Right ventricle myocardium superior (tissue), 1 donor: Measurements from ENCODE around the gene TEX19. TPM values are rescaled to one million over a fixed set of nuclear protein-coding genes. Genes with fewer than 3 reads are reported as not detected.

Experiments
- ATAC-seq: fragments of 200-7000 bp; cut with Tn5 transposase; one replicate; pipeline ENCODE4 v1.9.1; 2020; ENCODE audit warnings: mild to moderate bottlenecking; ENCODE audit not compliant: poor library complexity
- DNase-seq: peaks from one replicate; pipeline ENCODE4 v3.0.0-alpha.2; 2020
- intact Hi-C: fragments of 100-400 bp; cut with DNase I; formaldehyde crosslinking; loops from one replicate; pipeline ENCODE4 v1.11.2; 2022
- total RNA-seq: library from RNA; stranded (reverse); fragmentation: NEBNext Ultra II Directional; extraction: Animal tissue kit (Norgen Biotek cat#: 25700); gene quantifications from one replicate; pipeline ENCODE4 v1.2.1, GENCODE V29; 2021
- donor health status: DM: no; HTN: yes; CAD: no; lungs with severe emphysema.

The TEX19 gene
- total RNA-seq, 1 donor from 2014 or later: not detected

DNA sequence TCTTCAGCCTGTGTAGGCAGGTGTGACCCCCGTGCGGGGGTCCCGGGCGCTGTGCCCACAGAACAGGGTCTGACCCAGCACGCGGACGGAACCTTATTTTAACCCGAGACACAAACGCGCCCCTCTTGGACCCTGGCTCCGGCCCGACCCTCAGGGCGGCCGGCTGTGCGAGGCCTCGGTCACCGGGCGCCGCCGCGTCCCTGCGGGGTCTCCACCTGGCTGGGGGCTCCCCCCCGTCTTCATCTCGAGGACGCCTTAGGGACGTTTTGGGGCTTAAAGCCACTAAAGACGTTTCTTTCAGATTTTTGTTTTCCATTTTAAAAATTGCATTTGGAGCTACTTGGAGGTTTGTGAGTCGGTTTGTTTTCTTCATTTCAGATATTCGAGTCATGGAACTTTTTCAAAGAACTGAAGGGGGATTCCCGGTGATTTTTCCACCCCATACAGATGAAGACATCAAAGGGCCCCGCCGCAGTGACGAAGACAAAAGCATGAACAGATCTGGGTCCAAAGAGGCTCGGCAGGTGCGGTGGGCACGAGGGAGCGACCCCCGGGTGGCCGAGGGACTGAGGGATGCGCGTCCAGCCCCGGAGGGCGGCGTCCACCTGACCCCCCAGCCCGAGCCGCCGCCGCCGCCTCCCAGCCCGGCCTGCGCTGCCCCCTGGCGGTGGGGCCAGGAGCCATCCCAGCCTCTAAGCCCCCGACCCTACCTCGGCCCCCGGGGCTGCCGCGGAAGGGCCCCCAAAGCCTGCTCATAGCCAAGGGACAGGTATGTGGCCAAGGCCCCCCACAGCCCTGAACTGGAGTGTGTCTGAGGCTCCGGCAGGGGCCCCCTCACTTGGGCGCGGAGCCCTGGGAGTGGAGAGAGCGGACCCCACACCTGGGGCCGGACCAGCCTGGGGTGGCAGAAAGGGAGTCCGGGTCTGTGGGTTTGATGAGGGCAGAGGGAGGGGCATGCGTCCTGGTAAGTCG lies 37.8 kb upstream of the TEX19 start:
- DNase-seq (no peak), ATAC-seq (peak; percentile 62)
- intact Hi-C loops: loop anchor here (5.0 kb wide), 2 partner anchors 84 to 114 kb away; no protein-coding TSS in a partner anchor

DNA sequence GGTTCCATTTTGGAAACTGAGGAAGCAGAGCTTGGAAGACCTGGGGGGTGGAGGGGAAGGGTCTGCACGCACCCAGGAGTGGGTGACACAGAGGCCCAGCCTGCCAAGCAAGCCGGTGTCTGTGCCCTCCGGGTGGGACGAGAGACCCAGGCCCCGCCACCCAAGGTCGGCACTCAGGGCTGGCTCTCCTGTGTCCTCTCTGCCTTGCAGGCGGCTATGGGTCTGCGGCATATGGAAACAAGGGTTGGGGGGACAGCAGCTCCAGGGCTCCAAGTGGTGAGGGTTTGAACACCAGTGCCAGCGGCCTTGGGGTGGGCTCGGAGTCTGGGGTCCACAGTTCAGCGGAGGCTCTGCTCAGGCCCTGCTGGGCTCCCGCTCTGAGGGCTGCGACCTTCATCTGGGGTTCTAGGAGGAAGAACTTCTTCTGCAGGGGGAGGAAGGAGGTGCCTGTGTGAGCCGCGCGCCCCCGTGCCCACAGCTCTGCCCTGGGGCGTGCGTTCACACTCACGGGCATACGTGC lies 37.0 kb upstream of the TEX19 start:
- intact Hi-C loops: loop anchor here (5.0 kb wide), 2 partner anchors 85 to 115 kb away; no protein-coding TSS in a partner anchor
- ATAC-seq (no peak), DNase-seq (no peak)

DNA sequence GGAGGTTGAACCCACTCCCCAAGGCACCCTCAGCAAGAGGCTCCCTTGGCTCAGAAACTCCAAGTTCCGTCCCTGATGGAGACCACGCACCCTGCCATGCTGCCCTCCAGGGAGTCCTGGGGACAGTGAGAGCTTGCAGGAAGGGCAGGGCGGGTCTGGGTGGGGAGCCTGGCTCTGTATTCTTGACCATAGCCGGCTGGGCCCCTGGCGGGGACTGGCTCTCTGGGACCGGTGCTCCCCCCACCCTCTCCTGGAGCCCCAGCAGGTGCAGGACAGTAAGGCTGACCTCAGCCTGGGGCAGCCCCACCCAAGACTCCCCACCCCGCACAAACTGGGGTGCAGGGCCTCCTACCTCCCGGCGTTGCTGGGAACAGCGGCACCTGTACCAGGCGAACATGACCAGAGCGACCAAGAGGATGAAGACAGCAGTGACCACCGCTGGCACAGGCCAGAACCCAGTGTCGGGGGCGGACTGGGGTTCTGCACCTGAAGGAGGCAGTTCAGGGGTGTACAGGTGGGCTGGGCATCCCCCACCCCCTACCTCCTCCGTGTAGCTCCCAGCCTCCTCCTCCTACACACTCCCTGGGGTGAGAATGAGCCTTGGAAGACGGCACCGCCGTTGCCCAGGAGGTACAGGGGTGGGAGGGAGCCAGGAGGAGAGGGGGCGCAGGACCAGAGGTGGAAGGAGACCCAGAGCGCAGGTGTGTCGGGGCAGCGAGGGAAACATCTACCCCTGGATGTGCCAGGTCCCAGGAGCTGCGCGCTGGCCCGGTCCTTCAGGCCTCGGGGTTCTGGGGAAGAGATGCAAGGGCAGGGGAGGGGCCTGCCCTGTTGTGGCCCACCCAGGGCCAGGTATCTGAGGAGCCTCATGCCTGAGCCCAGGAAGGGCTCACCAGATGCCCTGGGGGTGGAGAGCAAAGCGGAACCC lies 36.3 kb upstream of the TEX19 start:
- DNase-seq: no peak
- no peak for ATAC-seq
- intact Hi-C loops: loop anchor here (5.0 kb wide), 2 partner anchors 85 to 115 kb away; no protein-coding TSS in a partner anchor

DNA sequence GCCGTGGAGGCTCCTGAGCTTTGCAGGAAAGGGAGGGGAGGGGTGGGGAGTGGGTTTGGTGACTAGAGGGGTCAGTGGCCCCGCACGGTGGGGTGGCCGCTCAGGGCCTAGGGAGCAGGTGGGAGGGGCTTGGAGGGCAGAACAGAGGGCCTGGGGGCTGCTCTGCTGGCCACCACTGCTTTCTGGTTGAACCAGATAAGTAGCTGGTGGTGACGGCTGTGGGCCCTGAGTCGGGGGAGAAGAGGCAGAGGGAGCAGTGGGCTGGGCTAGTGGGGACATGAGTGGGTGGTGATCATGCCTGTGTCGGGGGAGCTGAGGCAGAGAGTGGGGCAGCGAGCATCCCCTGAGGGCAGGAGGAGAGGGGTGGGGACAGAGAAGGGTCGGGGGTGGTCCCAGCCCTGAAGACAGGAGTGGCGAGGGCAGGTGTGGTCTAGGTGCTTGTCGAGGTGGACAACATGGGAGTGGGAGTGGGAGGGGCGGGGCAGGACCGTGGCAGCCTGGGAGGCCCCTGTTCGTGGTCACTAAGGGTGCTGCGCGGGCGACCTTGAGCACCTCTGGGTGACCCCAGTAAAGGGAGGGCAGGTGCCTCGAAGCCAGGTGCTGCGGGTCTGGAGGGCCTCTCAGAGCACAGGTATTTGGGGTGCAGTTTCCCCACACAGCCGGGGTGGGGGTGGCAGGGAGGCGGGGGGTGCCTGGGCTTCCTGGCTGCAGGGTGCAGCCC lies 35.4 kb upstream of the TEX19 start:
- DNase-seq: no peak
- intact Hi-C loops: loop anchor here (5.0 kb wide), 2 partner anchors 86 to 116 kb away; no protein-coding TSS in a partner anchor

DNA sequence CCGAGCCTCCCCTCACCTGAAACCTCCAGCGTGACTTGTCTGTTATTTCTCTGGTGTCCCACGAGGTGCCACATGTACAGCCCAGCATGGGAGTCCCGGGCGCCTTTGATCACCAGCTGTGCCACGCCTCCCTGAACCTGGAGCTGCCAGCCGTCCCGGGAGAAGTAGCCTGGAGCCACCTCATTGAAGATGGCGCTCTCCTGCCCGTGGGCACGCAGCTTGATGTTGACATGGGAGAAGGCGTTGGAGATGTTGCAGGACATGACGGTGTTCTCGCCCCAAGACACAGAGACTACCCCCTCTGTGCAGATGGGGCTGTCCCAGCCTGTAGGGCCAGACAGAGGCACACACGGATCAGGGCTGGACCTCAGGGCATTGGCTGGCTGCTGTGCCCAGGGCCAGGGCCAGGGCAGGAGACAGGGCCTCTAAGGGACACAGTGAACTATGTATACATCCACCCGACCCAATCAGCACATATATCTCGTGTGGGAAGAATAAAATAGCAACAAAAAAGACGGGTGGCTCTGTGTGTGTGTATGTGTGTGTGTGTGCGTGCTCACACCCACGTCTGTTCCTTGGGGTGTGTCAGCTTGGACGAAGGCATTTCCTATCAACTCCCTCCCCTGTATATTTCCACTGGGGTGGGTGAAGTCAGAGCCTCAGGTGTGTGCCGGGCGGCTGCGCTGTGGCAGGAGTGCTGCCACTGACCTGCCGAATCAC lies 34.3 kb upstream of the TEX19 start:
- ATAC-seq: no peak
- no peak for DNase-seq
- intact Hi-C loops: loop anchor here (5.0 kb wide), 2 partner anchors 87 to 117 kb away; no protein-coding TSS in a partner anchor

More for the DNA sequence above, 35.4 kb upstream of the TEX19 start:
- ATAC-seq: no peak

DNA sequence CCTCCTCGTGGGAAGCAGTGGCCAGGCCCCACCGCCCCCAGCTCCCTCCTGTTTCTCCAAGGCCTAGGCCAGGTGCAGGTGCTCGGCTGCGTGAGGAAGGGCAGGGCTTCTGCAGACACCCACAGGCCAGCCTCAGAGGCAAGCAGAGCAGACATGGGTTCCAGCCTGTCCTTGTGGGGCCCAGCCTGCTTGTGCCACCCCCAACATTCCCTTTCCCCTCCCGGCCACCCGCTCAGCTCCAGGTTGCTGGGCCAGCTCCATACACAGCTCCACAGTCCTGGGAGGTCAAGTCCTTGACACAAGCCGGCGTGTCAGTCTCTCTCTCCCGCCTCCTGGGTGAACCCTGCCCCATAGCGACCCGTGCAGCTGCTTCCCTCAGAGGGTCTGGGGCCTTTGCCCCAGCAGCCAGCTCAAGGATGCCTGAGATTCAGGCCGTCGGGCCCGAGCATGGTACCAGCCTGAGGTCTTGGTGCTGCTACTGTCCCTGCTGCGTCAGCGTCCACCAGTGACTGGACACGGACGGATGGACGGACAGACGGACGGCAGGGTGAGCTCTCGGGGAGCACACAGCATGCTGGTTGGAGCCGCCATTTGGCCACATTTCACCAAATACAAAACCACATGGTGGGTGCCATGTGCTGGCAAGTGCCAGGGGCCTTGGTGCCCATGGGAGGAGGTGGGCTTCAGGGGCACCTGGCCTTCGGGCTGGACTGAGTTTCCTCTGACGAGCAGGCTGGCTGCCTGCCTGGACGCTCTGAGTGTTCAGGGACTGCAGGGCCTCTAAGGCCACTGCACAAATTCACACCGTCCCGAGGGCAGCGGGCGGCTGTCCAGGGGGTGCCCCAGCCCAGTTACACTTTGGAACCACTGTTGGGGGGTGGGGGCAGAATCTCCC lies 33.5 kb upstream of the TEX19 start:
- DNase-seq: no peak
- ATAC-seq: no peak
- intact Hi-C loops: no loop called here

DNA sequence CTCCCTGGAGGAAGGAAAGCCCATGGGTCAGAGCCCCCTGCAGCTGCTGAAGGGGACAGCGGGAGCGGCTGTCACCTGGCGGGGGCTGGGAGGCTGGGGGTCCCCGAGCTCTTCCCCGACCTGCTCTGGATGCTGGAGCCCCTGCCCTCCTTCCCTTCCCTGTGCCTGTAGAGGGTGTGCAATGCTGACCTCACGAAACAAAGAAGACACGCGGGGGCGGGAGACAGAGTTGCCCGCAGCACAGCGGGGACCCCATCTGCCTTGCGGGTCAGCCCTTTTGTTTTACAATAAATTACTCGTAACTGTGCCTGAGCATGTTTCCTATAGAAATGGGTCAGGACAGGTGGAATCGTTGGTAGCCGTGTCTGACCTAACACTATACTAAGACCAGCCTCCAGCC lies 31.8 kb upstream of the TEX19 start:
- intact Hi-C loops: no loop called here
- no peak for ATAC-seq
- DNase-seq: no peak

DNA sequence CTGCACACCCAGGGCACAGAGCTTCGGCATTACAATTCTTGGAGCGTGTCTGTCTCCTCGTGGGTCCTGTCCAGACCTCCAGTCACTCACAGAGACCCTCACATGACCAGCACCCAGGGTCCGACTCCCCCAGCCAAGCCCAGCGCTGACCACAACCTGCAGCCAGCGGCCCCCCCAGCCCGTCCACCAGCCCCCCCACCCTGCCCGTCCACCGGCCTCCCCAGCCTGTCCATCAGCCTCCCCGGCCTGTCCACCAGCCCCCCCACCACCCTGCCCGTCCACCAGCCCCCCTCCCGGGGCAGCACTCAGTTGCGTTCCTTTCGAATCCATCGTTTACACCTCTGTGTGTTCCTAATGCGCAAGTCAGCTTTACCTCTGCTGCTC lies 31.3 kb upstream of the TEX19 start:
- intact Hi-C loops: no loop called here
- DNase-seq (no peak), ATAC-seq (no peak)

DNA sequence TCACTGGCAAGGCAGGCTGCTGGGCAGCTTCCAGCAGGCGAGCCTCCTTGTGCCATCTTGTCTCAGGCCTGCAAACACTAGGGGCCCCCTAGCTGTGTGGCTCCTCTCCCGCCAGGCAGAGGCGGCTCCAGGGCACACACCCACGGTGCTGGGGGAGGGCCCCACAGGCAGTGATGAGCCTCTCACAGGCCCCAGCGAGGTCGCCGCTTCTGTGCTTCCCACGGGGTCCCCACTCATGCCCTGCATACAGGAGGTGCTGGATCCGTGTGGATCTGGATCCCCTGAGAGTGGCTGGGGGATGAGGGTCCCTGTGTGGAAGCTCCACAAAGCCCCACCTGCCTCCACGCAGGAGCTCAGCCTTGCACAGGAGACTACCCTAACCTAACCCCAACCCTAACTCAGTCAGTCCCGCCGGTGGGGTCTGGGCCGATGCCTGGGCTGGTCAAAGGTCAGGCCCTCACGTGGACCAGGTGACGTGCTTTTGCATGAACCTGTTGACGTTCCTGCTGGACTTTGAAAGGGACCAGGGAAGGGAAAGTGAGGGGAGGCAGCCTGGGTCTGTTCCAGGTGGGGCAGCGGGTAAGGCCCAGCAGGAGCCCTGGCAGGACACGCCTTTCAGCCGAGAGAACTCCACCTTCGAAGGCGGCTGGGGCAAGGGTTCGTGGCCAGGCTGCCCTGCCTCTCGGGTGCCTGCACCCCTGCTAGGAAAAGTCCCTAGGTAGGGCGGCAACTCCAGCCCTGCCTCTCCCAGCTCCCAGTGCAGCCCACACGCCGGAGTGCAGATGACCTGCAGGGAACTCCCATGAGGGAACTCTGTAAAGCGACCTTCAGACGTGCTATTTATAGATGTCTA lies 30.7 kb upstream of the TEX19 start:
- ATAC-seq (no peak), DNase-seq (no peak)
- intact Hi-C loops: no loop called here

DNA sequence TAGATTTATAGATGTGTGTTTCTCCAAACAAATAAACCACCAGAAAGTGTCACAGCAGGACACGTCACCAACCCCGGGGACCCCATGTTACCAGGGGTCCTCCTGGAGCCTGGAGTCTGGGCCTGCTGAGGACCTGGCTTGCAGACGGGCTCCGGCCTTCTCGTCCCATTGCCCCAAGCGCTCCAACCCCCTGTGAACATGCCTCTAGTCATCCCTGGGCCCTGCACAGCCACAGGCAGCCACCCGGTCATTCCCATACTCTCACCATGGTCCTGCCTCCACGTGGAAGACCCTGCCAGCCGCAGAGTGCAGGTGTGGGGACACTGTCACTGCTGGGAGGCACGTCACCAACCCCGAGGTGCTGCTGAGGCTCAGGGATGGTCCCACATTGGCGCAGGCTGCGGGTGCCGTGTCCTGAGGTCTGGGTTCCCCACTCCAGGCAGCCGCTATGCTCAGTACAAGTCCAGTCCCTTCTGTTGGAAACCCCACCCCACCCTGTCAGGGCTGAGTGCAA lies 30.0 kb upstream of the TEX19 start:
- intact Hi-C loops: no loop called here
- no peak for DNase-seq

DNA sequence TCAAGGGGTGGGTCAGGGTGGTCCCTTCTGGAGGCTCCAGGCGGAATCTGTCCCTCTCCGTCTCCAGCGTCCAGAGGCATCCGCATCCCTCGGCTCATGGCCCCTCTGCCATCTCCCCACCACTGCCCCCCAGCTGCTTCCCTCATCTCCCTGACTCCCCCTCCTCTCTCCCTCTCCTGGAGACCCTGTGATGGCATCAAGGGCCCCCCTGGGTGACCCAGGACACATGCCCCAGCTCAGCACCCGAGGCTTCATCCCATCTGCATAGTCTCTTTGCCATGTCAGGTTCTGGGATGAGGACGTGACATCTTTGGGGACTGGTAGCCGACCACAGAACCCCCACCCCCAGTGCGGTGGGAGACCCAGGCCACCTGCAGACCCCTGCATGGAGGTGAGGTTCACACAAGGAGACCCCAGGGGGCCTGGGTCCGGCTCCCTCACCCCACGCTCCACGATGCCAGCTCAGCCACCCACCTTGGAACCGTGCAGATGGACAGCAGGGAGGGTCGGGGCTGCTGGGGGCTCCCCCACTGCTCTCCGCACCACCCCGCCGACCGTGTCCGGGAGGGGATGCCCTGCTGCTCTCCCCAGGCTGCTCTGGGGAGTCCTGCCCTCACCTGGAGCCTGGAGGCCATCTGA lies 29.2 kb upstream of the TEX19 start:
- ATAC-seq: no peak
- intact Hi-C loops: no loop called here
- DNase-seq: no peak

More for the DNA sequence above, 30.0 kb upstream of the TEX19 start:
- no peak for ATAC-seq

DNA sequence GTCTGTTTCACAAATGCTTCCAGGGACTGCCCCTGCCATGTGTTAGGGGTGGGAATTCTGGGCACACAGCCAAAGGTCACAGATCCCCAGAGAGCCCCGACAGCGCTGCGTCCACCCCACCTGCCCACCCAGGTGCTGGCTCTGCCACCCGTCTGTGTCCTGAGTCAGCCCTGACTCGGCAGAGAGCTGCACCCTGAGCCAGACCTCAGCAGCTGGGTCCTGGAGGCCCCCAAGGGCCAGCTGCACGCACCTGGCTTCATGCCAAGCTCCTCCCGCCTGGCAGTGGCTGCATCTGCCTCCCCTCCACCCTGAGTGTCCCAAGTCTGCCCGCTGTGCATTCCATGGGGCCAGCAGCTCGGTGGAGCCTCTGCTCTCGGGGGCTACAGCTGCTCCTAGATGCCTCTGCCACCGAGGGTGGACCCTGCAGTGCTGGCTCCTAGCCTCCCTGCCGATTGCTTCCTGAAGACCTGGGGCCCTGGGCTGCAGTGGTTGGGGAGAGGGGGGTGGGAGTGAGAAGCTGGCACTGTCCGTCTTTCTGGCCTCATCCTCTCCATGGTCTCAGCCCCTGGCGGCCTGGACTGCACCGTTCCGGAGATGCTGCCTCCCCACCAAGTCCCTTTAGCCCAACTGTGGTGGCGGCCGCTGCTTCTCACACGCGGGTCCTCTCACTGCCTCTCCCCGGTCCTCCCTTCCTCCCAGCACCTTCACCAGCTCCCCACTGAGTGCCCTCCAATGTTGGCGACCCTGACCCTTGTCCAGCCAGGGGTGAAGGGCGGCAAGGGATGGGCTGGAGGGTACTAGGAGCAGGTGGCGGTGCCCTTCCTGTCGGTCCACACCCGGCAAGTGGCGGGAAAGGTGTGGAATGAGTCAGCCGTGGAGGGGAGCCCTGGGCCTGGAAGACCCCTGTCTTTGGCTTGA lies 28.5 kb upstream of the TEX19 start:
- no peak for DNase-seq
- ATAC-seq: no peak
- intact Hi-C loops: no loop called here

DNA sequence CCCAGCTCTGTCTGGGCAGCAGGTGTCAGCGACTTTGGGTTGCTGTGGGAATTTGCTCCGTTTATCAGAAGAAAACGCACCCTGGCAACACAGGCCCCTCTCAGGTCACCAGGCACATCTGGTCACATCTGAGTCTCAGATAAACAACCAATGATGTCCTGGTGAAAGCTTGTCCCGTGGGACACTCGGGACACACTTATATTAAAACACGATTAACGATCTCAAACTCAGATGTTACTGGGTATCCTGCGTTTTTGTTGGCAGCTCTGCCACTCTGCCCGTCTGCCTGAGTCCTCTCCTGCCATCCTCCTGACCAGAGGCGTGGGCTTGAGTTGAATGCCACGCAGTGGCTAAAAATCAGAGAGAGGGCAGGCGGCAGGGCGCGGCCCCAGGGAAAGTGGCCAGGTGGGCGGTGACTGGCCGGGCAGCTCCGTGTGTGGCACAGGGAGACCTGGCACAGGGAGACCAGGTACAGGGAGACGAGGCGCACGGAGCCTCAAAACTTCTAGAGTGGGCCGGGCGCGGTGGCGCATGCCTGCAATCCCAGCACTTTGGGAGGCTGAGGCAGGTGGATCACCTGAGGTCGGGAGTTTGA lies 27.6 kb upstream of the TEX19 start:
- intact Hi-C loops: no loop called here
- no peak for ATAC-seq
- no peak for DNase-seq
